ENCODE results near the gene SNX9. TPM values are rescaled to one million over a fixed set of nuclear protein-coding genes. Genes with fewer than 3 reads are reported as not detected.
A peak's percentile ranks its signal among the peaks of the same experiment; 100 is the strongest.

The SNX9 gene
- total and polyA plus RNA-seq, 2 donors (not counting 1 experiment from before 2014, with no cell fraction given), result 10.0 to 50.7 TPM

DNA sequence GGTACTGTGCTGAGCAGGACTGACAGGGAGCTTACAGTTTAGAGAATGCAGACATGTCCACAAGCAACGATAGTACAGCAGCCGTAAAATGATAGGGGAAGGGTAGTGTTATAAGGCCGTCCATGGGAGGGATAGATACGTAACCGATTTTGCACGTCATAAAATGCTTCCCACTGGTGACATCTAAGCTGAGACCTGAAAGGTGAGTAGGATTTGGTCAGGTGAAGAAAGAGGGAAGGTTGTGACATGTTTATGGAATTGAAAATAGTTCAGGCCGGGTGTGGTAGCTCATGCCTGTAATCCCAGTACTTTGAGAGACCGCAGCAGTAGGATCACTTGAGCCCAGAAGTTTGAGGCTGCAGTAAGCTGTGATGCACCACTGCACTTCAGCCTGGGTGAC lies 25.6 kb downstream of the SNX9 start:
- Histone ChIP-seq H3K9me3 (ENCODE audit: control extremely low read depth in 1 of 3, control insufficient read depth in 2 of 3, insufficient read depth in 1 of 3, low read length in 2 of 3) (peaks cover 2 to 16% (median 12%) of the 10 kb centered on the region in 3 donors), H3K4me2 (replicated peaks; ENCODE audit: low read depth, low read length, poor library complexity, severe bottlenecking) (no peak overlapping the region), H3K4me3 (ENCODE audit: control extremely low read depth in 1 of 5, extremely low read depth in 1 of 5, insufficient read depth in 1 of 5, low read depth in 2 of 5, low read length in 4 of 5) (no peak overlapping the region), H3K36me3 (replicated peaks in 1 of 2; ENCODE audit: control extremely low read depth in 1 of 2, control insufficient read depth in 1 of 2, extremely low read depth in 1 of 2, insufficient read depth in 2 of 2, low read length in 1 of 2) (no peaks in the 10 kb centered on the region), H3K4me1 (ENCODE audit: control insufficient read depth in 2 of 2, insufficient read depth in 2 of 2, low read length in 2 of 2) (peaks cover 45 to 51% of the 10 kb centered on the region in 2 donors), H2AFZ (ENCODE audit: insufficient read depth, low read depth, low read length, poor library complexity, severe bottlenecking) (no peak overlapping the region), H3K27me3 (replicated peaks in 1 of 4; ENCODE audit: control extremely low read depth in 1 of 4, control insufficient read depth in 3 of 4, insufficient read depth in 4 of 4, low read length in 3 of 4) (no peaks in the 10 kb centered on the region), H3K79me2 (ENCODE audit: control insufficient read depth, insufficient read depth, low read length) (peaks cover 96% of the 10 kb centered on the region), H4K20me1 (ENCODE audit: control insufficient read depth, insufficient read depth, low read length, poor library complexity, severe bottlenecking) (peaks cover 71% of the 10 kb centered on the region), H3K27ac (ENCODE audit: low read length in 2 of 2) (no peak overlapping the region), H3K9ac (ENCODE audit: low read length) (no peak overlapping the region)
- peaks cover 58% of the 10 kb centered on the region for H3K4me1 Mint-ChIP-seq
- ATAC-seq (ENCODE audit: low read depth) (no peak), DNase-seq (no peak)
- intact Hi-C loops (cut with micrococcal nuclease), result no loop called here
- no peak overlapping the region for H3K4me3 Mint-ChIP-seq
- H3K27me3 Mint-ChIP-seq, result no peaks in the 10 kb centered on the region
- H3K27ac Mint-ChIP-seq, result peak overlapping the region; percentile 32
- TF ChIP-seq, protein P1, sequence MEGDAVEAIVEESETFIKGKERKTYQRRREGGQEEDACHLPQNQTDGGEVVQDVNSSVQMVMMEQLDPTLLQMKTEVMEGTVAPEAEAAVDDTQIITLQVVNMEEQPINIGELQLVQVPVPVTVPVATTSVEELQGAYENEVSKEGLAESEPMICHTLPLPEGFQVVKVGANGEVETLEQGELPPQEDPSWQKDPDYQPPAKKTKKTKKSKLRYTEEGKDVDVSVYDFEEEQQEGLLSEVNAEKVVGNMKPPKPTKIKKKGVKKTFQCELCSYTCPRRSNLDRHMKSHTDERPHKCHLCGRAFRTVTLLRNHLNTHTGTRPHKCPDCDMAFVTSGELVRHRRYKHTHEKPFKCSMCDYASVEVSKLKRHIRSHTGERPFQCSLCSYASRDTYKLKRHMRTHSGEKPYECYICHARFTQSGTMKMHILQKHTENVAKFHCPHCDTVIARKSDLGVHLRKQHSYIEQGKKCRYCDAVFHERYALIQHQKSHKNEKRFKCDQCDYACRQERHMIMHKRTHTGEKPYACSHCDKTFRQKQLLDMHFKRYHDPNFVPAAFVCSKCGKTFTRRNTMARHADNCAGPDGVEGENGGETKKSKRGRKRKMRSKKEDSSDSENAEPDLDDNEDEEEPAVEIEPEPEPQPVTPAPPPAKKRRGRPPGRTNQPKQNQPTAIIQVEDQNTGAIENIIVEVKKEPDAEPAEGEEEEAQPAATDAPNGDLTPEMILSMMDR (IDR thresholded peaks at IDR 0.05), result no peak
- TF ChIP-seq EZH2 (IDR thresholded peaks at IDR 0.05; ENCODE audit: borderline replicate concordance, insufficient read depth, low read depth, low read length, poor library complexity, severe bottlenecking), result no peak
- ChIA-PET CTCF (interaction anchor here (0.7 to 1.0 kb wide), 2 partner anchors 14 to 25 kb away, joined by 3 to 4 read pairs; no protein-coding TSS in a partner anchor), POLR2A (no interaction called here)
- H3K9me3 Mint-ChIP-seq (ENCODE audit: insufficient read depth), result peaks cover 5% of the 10 kb centered on the region
- 98% methylated on average over 8 of the region's 8 CpGs for WGBS (ENCODE audit: insufficient coverage)

DNA sequence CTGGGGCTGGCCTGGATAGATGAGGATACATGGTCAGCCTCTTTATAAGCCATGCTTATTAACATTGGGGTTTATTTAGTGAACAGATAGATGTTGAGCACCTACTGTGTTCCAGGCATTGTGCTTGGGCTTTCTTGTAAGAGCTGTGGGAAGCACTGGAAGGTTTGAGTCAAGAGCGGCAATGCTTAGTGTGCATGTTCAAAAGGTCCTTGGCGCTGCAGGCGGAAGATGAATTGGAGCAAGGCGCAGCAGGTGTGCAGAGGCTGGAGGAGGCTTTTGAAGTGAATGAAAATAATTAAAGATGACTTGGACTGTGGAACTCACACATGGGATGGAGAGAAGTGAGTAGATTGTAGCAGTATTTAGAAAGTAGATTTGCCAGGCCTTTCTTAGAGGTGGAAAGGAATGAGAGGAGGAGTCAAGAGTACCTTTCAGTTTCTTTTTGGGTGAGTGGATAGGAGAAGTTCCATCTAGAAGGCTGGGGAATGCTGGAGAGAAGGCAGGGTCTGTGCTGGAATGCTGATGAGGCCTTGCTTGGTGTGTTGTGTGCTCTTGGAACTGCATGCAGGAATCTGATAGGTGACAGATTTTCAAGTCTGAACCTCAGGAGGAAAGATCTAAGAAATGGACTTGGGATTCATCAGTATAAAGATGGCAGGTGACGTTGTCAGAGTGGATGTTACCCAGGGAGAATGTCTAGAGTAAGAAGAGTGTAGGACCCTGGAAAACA lies 26.4 kb downstream of the SNX9 start:
- Histone ChIP-seq H3K36me3 (replicated peaks in 1 of 2; ENCODE audit: control extremely low read depth in 1 of 2, control insufficient read depth in 1 of 2, extremely low read depth in 1 of 2, insufficient read depth in 2 of 2, low read length in 1 of 2) (no peaks in the 10 kb centered on the region), H3K4me3 (ENCODE audit: control extremely low read depth in 1 of 5, extremely low read depth in 1 of 5, insufficient read depth in 1 of 5, low read depth in 2 of 5, low read length in 4 of 5) (no peak overlapping the region), H3K4me2 (replicated peaks; ENCODE audit: low read depth, low read length, poor library complexity, severe bottlenecking) (peak overlapping the region; percentile 23), H4K20me1 (ENCODE audit: control insufficient read depth, insufficient read depth, low read length, poor library complexity, severe bottlenecking) (peaks cover 73% of the 10 kb centered on the region), H3K9me3 (ENCODE audit: control extremely low read depth in 1 of 3, control insufficient read depth in 2 of 3, insufficient read depth in 1 of 3, low read length in 2 of 3) (peaks cover 3 to 21% (median 12%) of the 10 kb centered on the region in 3 donors), H3K79me2 (ENCODE audit: control insufficient read depth, insufficient read depth, low read length) (peaks cover 96% of the 10 kb centered on the region), H2AFZ (ENCODE audit: insufficient read depth, low read depth, low read length, poor library complexity, severe bottlenecking) (no peak overlapping the region), H3K9ac (ENCODE audit: low read length) (no peak overlapping the region), H3K27ac (ENCODE audit: low read length in 2 of 2) (no peak overlapping the region), H3K4me1 (ENCODE audit: control insufficient read depth in 2 of 2, insufficient read depth in 2 of 2, low read length in 2 of 2) (peaks cover 41 to 47% of the 10 kb centered on the region in 2 donors), H3K27me3 (replicated peaks in 1 of 4; ENCODE audit: control extremely low read depth in 1 of 4, control insufficient read depth in 3 of 4, insufficient read depth in 4 of 4, low read length in 3 of 4) (no peaks in the 10 kb centered on the region)
- no peak overlapping the region for H3K27ac Mint-ChIP-seq
- intact Hi-C loops (cut with micrococcal nuclease), result no loop called here
- H3K27me3 Mint-ChIP-seq, result no peaks in the 10 kb centered on the region
- no peak for DNase-seq
- peaks cover 5% of the 10 kb centered on the region for H3K9me3 Mint-ChIP-seq (ENCODE audit: insufficient read depth)
- CTCF ChIA-PET, result no interaction called here
- TF ChIP-seq EZH2 (IDR thresholded peaks at IDR 0.05; ENCODE audit: borderline replicate concordance, insufficient read depth, low read depth, low read length, poor library complexity, severe bottlenecking), result no peak
- TF ChIP-seq, protein P1 (IDR thresholded peaks at IDR 0.05), result no peak
- peak overlapping the region; percentile 5 for H3K4me3 Mint-ChIP-seq
- POLR2A ChIA-PET, result no interaction called here
- peaks cover 54% of the 10 kb centered on the region for H3K4me1 Mint-ChIP-seq
- 97% methylated on average over 5 of the region's 5 CpGs for WGBS (ENCODE audit: insufficient coverage)
- ATAC-seq (ENCODE audit: low read depth), result no peak

All from B cell (primary cell).